H9 (cell line): ENCODE data around the gene PRKACG. TPM values are rescaled to one million over a fixed set of nuclear protein-coding genes. Genes with fewer than 3 reads are reported as not detected.

Experiments
- DNase-seq: peaks from one replicate; pipeline ENCODE4 v3.0.0-alpha.2; 2017
- H2AFZ ChIP-seq: one replicate; pipeline ENCODE4 v1.6.1; 2013; ENCODE audit warnings: mild to moderate bottlenecking, low read length, control low read depth, moderate library complexity
- H2AK5ac ChIP-seq: 2 replicates; pipeline ENCODE4 v1.6.1; 2013; ENCODE audit warnings: low read length, control low read depth, mixed read lengths; ENCODE audit not compliant: insufficient read length
- H2BK120ac ChIP-seq: one replicate; pipeline ENCODE4 v1.6.1; 2013; ENCODE audit warnings: low read depth, mild to moderate bottlenecking, low read length, control low read depth, inconsistent platforms; ENCODE audit not compliant: poor library complexity, severe bottlenecking
- H2BK12ac ChIP-seq: 2 replicates; pipeline ENCODE4 v1.6.1; 2013; ENCODE audit warnings: low read length, control low read depth, mixed read lengths, low read depth; ENCODE audit not compliant: insufficient read length
- H2BK15ac ChIP-seq: 2 replicates; pipeline ENCODE4 v1.6.1; 2013; ENCODE audit warnings: low read depth, low read length, control low read depth
- H2BK20ac ChIP-seq: one replicate; pipeline ENCODE4 v1.6.1; 2013; ENCODE audit warnings: low read depth, mild to moderate bottlenecking, low read length, control low read depth, inconsistent platforms; ENCODE audit not compliant: poor library complexity, severe bottlenecking
- H2BK5ac ChIP-seq: 2 replicates; pipeline ENCODE4 v1.6.1; 2013; ENCODE audit warnings: low read length, control low read depth, mixed read lengths; ENCODE audit not compliant: insufficient read length
- H3K14ac ChIP-seq: 2 replicates; pipeline ENCODE4 v1.6.1; 2013; ENCODE audit warnings: low read length, control low read depth; ENCODE audit not compliant: insufficient read depth
- H3K18ac ChIP-seq: 2 replicates; pipeline ENCODE4 v1.6.1; 2013; ENCODE audit warnings: low read depth, mild to moderate bottlenecking, mixed read lengths, low read length, control low read depth; ENCODE audit not compliant: insufficient read length
- H3K23ac ChIP-seq: 2 replicates; pipeline ENCODE4 v1.6.1; 2013; ENCODE audit warnings: low read length, control low read depth, mixed read lengths, low read depth; ENCODE audit not compliant: insufficient read length
- H3K23me2 ChIP-seq: 2 replicates; pipeline ENCODE4 v1.6.1; 2013; ENCODE audit warnings: low read depth, mild to moderate bottlenecking, mixed read lengths, low read length, control low read depth; ENCODE audit not compliant: insufficient read length, poor library complexity, severe bottlenecking
- H3K27ac ChIP-seq: 2 replicates; pipeline ENCODE4 v1.5.1; 2013; ENCODE audit warnings: low read length, control low read depth, mixed read lengths, low read depth; ENCODE audit not compliant: insufficient read length
- H3K27me3 ChIP-seq: 2 replicates; pipeline ENCODE4 v1.6.1; 2013; ENCODE audit warnings: low read length, control low read depth, inconsistent platforms; ENCODE audit not compliant: insufficient read depth
- H3K4ac ChIP-seq: 2 replicates; pipeline ENCODE4 v1.6.1; 2013; ENCODE audit warnings: low read depth, mild to moderate bottlenecking, control low read depth, inconsistent platforms, low read length, moderate library complexity
- H3K4me1 ChIP-seq: 2 replicates; pipeline ENCODE4 v1.6.1; 2013; ENCODE audit warnings: low read length, control low read depth, inconsistent platforms; ENCODE audit not compliant: insufficient read depth
- H3K4me2 ChIP-seq: 2 replicates; pipeline ENCODE4 v1.6.1; 2013; ENCODE audit warnings: low read length, control low read depth, mixed read lengths; ENCODE audit not compliant: insufficient read length, insufficient read depth
- H3K56ac ChIP-seq: 2 replicates; pipeline ENCODE4 v1.6.1; 2013; ENCODE audit warnings: low read depth, mild to moderate bottlenecking, mixed read lengths, low read length, control low read depth; ENCODE audit not compliant: insufficient read length
- H3K79me1 ChIP-seq: 2 replicates; pipeline ENCODE4 v1.6.1; 2013; ENCODE audit warnings: low read depth, mild to moderate bottlenecking, moderate library complexity, low read length, control low read depth, inconsistent platforms; ENCODE audit not compliant: insufficient read depth, poor library complexity, severe bottlenecking
- H3K79me2 ChIP-seq: 2 replicates; pipeline ENCODE4 v1.6.1; 2013; ENCODE audit warnings: low read length, control low read depth, inconsistent platforms; ENCODE audit not compliant: insufficient read depth
- H3K9ac ChIP-seq: 2 replicates; pipeline ENCODE4 v1.6.1; 2013; ENCODE audit warnings: low read length, control low read depth, mixed read lengths; ENCODE audit not compliant: insufficient read length; ENCODE audit errors: extremely low read depth
- H3K9me3 ChIP-seq: one replicate; pipeline ENCODE4 v1.6.1; 2013; ENCODE audit warnings: low read depth, low read length, inconsistent platforms; ENCODE audit not compliant: control insufficient read depth
- H3T11ph ChIP-seq: one replicate; pipeline ENCODE4 v1.6.1; 2013; ENCODE audit warnings: mild to moderate bottlenecking, low read length, control low read depth, inconsistent platforms
- H4K20me1 ChIP-seq: one replicate; pipeline ENCODE4 v1.6.1; 2013; ENCODE audit not compliant: control insufficient read depth, insufficient read length, insufficient read depth
- H4K5ac ChIP-seq: 2 replicates; pipeline ENCODE4 v1.6.1; 2013; ENCODE audit warnings: low read depth, mild to moderate bottlenecking, mixed read lengths, low read length, control low read depth; ENCODE audit not compliant: insufficient read length
- H4K8ac ChIP-seq: replicated peaks from 2 replicates; pipeline ENCODE4 v1.6.1; 2013; ENCODE audit warnings: low read length, control low read depth, mixed read lengths, low read depth; ENCODE audit not compliant: insufficient read length
- H4K91ac ChIP-seq: 2 replicates; pipeline ENCODE4 v1.6.1; 2013; ENCODE audit warnings: low read depth, mild to moderate bottlenecking, moderate library complexity, mixed read lengths, low read length, control low read depth; ENCODE audit not compliant: insufficient read length
- H3K27ac Mint-ChIP-seq, 3 experiments: 2 replicates in 2 of 3; 3 replicates in 1 of 3; pipeline ENCODE4 v1.8.0; 2020 to 2021; ENCODE audit warnings: mixed read lengths in 3 of 3, mild to moderate bottlenecking in 1 of 3, moderate library complexity in 1 of 3
- H3K27me3 Mint-ChIP-seq: 2 replicates; pipeline ENCODE4 v1.8.0; 2021; ENCODE audit warnings: low read depth, mild to moderate bottlenecking, moderate library complexity, mixed read lengths
- H3K36me3 Mint-ChIP-seq, 3 experiments: 2 replicates in 2 of 3; 3 replicates in 1 of 3; pipeline ENCODE4 v1.8.0; 2020 to 2021; ENCODE audit warnings: low read depth in 3 of 3, mixed read lengths in 3 of 3; ENCODE audit not compliant: insufficient read depth in 1 of 3
- H3K4me1 Mint-ChIP-seq, 2 experiments: 2 replicates each; pipeline ENCODE4 v1.8.0; 2020; ENCODE audit warnings: mixed read lengths in 2 of 2
- H3K4me3 Mint-ChIP-seq, 2 experiments: 2 replicates in 1 of 2; 3 replicates in 1 of 2; pipeline ENCODE4 v1.8.0; 2020 to 2021; ENCODE audit warnings: mild to moderate bottlenecking in 2 of 2, mixed read lengths in 2 of 2, moderate library complexity in 1 of 2
- H3K9me3 Mint-ChIP-seq, 2 experiments: 2 replicates in 1 of 2; 3 replicates in 1 of 2; pipeline ENCODE4 v1.8.0; 2020; ENCODE audit warnings: mild to moderate bottlenecking in 2 of 2, mixed read lengths in 2 of 2, moderate library complexity in 1 of 2
- CTCF ChIP-seq: fragments of 200-600 bp; sonication (generic); conservative IDR thresholded peaks from 3 replicates; pipeline ENCODE4 v1.8.0; 2021; ENCODE audit warnings: antibody characterized with exemption, mild to moderate bottlenecking
- WGBS: extraction: QIAGEN DNeasy Blood & Tissue Kit; methylation state at CpG from one replicate; pipeline ENCODE4 v1.1.7; 2013; ENCODE audit warnings: missing lambda C conversion rate, low lambda C conversion rate, mixed read lengths; ENCODE audit not compliant: insufficient read length; ENCODE audit errors: extremely low coverage; 5-methylcytosine and 5-hydroxymethylcytosine counted together
- total RNA-seq: library from RNA; stranded (reverse); gene quantifications from 2 replicates; pipeline ENCODE4 v1.2.1, GENCODE V29; 2021

Gene PRKACG
- total RNA-seq, 1 experiment from 2014 or later, result not detected

GRCh38 chr9:68973619-68974018 lies 40.3 kb downstream of the PRKACG start:
- H2BK12ac ChIP-seq, result no peak overlapping the region
- no peak overlapping the region for H2BK5ac ChIP-seq
- H3T11ph ChIP-seq, result no peak overlapping the region
- DNase-seq, result no peak
- H3K23ac ChIP-seq, result no peak overlapping the region
- no peaks in the 10 kb centered on the region for H3K79me1 ChIP-seq
- no peaks in the 10 kb centered on the region for H3K23me2 ChIP-seq
- no peak overlapping the region for H3K18ac ChIP-seq
- Mint-ChIP-seq H3K36me3 (peaks cover 12 to 15% (median 12%) of the 10 kb centered on the region in 3 experiments), H3K27me3 (no peaks in the 10 kb centered on the region; the same call in 1 of the 2 replicates), H3K27ac (no peak overlapping the region), H3K9me3 (peaks cover 8 to 15% of the 10 kb centered on the region in 2 experiments), H3K4me3 (no peak overlapping the region), H3K4me1 (no peaks in the 10 kb centered on the region)
- H4K20me1 ChIP-seq, result no peaks in the 10 kb centered on the region
- no peak overlapping the region for H3K4me2 ChIP-seq
- no peak overlapping the region for H4K91ac ChIP-seq
- H3K79me2 ChIP-seq, result no peaks in the 10 kb centered on the region
- H3K9ac ChIP-seq, result no peak overlapping the region
- H2BK20ac ChIP-seq, result no peak overlapping the region
- H4K8ac ChIP-seq, result no peak overlapping the region
- no peak overlapping the region for H3K14ac ChIP-seq
- no peak overlapping the region for H4K5ac ChIP-seq
- no peak overlapping the region for H2AFZ ChIP-seq
- H3K27ac ChIP-seq, result no peak overlapping the region
- no peak overlapping the region for H2AK5ac ChIP-seq
- H2BK120ac ChIP-seq, result no peak overlapping the region
- no peaks in the 10 kb centered on the region for H3K4me1 ChIP-seq
- H3K4ac ChIP-seq, result no peak overlapping the region
- H2BK15ac ChIP-seq, result no peak overlapping the region
- TF ChIP-seq CTCF, result no peak
- no peaks in the 10 kb centered on the region for H3K27me3 ChIP-seq
- no CpG with 5 or more reads among the region's 3 CpGs for WGBS
- no peak overlapping the region for H3K56ac ChIP-seq
- H3K9me3 ChIP-seq, result no peaks in the 10 kb centered on the region
